ENCODE results near the gene YIF1B. TPM values are rescaled to one million over a fixed set of nuclear protein-coding genes. Genes with fewer than 3 reads are reported as not detected.
A peak's percentile ranks its signal among the peaks of the same experiment; 100 is the strongest.

Gene YIF1B
- total and polyA plus RNA-seq, 2 experiments from 2014 or later, result 61.5 to 140 TPM

DNA sequence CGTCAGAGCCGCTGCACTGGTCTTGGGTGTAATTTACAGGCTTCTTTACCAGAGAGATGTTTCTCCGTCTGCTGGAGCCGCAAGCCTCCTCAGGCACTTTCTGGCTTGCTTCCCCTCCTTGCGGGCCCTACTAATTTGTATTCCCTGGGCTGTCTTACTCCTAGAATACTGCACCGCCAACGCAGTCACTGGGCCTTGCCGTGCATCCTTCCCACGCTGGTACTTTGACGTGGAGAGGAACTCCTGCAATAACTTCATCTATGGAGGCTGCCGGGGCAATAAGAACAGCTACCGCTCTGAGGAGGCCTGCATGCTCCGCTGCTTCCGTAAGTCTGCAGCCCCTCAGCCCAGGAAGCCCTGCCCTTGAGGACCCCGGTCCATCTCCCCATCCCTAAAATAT, 25.8 kb downstream of the YIF1B start:
- Histone ChIP-seq H3K27ac (no peak overlapping the region), H3K9me3 (ENCODE audit: low read depth) (no peaks in the 10 kb centered on the region), H3K4me1 (ENCODE audit: low read depth) (no peaks in the 10 kb centered on the region), H3K27me3 (no peaks in the 10 kb centered on the region), H3K36me3 (peaks cover 22% of the 10 kb centered on the region), H3K4me3 (no peak overlapping the region)
- no peak for DNase-seq (ENCODE audit: low read depth in 1 of 2, low spot score in 1 of 2)
- TF ChIP-seq, protein P1, sequence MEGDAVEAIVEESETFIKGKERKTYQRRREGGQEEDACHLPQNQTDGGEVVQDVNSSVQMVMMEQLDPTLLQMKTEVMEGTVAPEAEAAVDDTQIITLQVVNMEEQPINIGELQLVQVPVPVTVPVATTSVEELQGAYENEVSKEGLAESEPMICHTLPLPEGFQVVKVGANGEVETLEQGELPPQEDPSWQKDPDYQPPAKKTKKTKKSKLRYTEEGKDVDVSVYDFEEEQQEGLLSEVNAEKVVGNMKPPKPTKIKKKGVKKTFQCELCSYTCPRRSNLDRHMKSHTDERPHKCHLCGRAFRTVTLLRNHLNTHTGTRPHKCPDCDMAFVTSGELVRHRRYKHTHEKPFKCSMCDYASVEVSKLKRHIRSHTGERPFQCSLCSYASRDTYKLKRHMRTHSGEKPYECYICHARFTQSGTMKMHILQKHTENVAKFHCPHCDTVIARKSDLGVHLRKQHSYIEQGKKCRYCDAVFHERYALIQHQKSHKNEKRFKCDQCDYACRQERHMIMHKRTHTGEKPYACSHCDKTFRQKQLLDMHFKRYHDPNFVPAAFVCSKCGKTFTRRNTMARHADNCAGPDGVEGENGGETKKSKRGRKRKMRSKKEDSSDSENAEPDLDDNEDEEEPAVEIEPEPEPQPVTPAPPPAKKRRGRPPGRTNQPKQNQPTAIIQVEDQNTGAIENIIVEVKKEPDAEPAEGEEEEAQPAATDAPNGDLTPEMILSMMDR (IDR thresholded peaks at IDR 0.05; ENCODE audit: low read depth, low read length), result no peak

DNA sequence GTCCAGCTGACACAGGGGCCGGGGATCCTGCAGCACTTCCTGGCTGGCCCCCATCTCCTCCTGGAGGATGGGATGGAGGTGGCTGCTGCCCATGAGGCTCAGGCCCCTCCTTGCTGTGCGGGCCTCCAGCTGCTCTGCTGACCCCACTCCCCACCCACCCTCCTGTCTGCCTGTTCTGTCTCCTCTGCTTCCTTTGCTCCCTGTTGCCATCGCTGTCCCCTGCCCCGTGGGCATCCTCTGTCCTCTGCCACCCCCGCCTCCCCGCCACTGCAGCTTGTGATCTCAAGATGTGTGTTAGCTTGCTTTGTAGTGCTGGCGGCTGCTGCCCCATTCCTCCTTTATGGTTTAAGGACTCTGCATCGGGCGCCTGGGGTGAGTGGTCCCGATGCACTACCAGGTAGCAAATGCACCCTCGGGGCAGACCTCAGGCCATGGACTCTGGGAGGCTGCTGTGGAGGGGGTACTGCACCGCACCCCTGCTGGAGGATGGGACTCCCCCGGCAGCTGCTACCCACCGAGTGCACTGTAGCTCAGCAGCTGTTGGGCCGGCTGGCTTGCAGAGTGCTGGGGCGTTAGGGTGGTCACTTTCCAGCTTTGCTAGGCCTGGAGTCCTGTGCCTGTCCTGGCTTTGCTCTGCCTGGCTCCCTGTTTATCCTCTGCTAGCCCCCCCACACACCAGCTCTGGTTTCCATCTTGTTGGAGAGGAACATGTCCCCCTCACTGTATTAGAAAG, 27.5 kb downstream of the YIF1B start:
- DNase-seq (ENCODE audit: low read depth in 1 of 2, low spot score in 1 of 2), result no peak
- H3K27ac ChIP-seq, result peak overlapping the region; percentile 43
- peaks cover 22% of the 10 kb centered on the region for H3K36me3 ChIP-seq
- no peaks in the 10 kb centered on the region for H3K9me3 ChIP-seq (ENCODE audit: low read depth)
- TF ChIP-seq, protein P1 (IDR thresholded peaks at IDR 0.05; ENCODE audit: low read depth, low read length), result no peak
- H3K4me3 ChIP-seq, result no peak overlapping the region
- H3K27me3 ChIP-seq, result no peaks in the 10 kb centered on the region
- no peaks in the 10 kb centered on the region for H3K4me1 ChIP-seq (ENCODE audit: low read depth)

DNA sequence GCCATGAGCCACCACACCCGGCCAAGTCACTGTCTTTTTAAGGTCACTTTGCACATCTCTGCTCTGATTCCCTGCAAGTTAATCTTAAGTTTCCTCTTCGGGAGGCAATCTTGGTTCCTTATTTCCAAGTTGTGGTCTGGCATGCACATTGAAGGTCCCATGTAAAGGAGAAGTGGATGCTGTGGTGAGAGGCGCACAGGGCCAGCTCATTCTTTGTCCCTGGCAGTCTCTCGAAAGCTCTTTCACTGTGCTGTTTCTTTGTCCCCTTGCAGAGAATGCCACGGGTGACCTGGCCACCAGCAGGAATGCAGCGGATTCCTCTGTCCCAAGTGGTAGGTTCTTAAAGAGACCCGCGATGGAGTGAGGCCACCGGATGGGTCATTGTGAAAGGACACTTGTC, 28.1 kb downstream of the YIF1B start:
- TF ChIP-seq, protein P1 (IDR thresholded peaks at IDR 0.05; ENCODE audit: low read depth, low read length), result no peak
- Histone ChIP-seq H3K9me3 (ENCODE audit: low read depth) (no peaks in the 10 kb centered on the region), H3K27ac (peak overlapping the region; percentile 43), H3K4me1 (ENCODE audit: low read depth) (peaks cover 5% of the 10 kb centered on the region), H3K27me3 (no peaks in the 10 kb centered on the region), H3K4me3 (no peak overlapping the region), H3K36me3 (peaks cover 21% of the 10 kb centered on the region)
- DNase-seq (ENCODE audit: low read depth in 1 of 2, low spot score in 1 of 2), result no peak

DNA sequence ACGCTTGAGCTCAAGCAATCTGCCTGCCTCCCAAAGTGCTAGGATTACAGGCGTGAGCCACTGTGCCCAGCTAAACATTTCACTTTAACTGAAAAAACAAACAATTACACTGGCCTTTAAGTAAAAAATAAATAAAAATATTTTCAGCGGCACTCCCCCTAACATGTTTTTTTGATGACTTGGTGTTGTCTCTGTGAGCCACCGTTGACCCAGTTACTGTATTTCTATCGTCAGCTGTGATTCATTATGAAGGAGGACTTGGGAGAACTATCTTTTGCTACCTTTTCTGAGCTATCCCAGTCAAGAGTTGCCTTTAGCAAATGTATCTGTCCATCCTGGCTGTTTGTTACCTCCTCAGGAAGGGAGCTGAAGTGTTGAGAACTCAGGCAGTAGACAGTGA, 30.2 kb downstream of the YIF1B start:
- Histone ChIP-seq H3K4me1 (ENCODE audit: low read depth) (peaks cover 13% of the 10 kb centered on the region), H3K27me3 (no peaks in the 10 kb centered on the region), H3K27ac (no peak overlapping the region), H3K9me3 (ENCODE audit: low read depth) (no peaks in the 10 kb centered on the region), H3K36me3 (peaks cover 16% of the 10 kb centered on the region), H3K4me3 (no peak overlapping the region)
- TF ChIP-seq, protein P1 (IDR thresholded peaks at IDR 0.05; ENCODE audit: low read depth, low read length), result no peak
- no peak for DNase-seq (ENCODE audit: low read depth in 1 of 2, low spot score in 1 of 2)

DNA sequence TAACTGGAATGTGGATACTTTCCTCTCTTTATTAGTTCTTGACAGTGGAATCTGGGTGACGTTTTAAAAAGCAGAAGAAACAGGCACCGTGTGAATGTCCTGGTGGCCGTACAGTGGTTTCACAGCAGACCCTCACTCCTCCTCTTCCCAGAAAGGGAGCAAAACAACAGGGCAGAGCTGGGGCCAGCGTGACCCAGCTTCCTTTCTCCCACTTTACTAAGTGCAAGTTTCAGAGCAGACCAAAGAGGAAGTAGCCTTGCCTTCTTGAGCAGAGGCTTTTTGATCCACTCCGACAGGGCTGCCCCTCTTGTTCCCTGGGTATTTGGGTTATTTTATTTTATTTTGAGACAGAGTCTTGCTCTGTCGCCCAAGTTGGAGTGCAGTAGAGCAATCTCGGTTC, 31.3 kb downstream of the YIF1B start:
- H3K9me3 ChIP-seq (ENCODE audit: low read depth), result no peaks in the 10 kb centered on the region
- peaks cover 22% of the 10 kb centered on the region for H3K4me1 ChIP-seq (ENCODE audit: low read depth)
- H3K27me3 ChIP-seq, result no peaks in the 10 kb centered on the region
- DNase-seq (ENCODE audit: low read depth in 1 of 2, low spot score in 1 of 2), result no peak
- TF ChIP-seq, protein P1 (IDR thresholded peaks at IDR 0.05; ENCODE audit: low read depth, low read length), result no peak
- no peak overlapping the region for H3K27ac ChIP-seq
- H3K36me3 ChIP-seq, result peaks cover 9% of the 10 kb centered on the region
- H3K4me3 ChIP-seq, result no peak overlapping the region

All from cardiac muscle cell (in vitro differentiated cells and primary cell).